OCI-LY1 (cell line): Measurements from ENCODE around the gene HM13.

Experiments used
- H2AFZ ChIP-seq: fragments of 200-600 bp; sonication (generic), shearing (Covaris generic); 2 replicates; pipeline ENCODE4 v1.6.0; 2014; ENCODE audit warnings: antibody characterized with exemption, mild to moderate bottlenecking, low read length
- H3F3A ChIP-seq: fragments of 200-600 bp; sonication (generic), shearing (Covaris generic); 2 replicates; pipeline ENCODE4 v1.6.0; 2014; ENCODE audit warnings: mild to moderate bottlenecking, antibody characterized with exemption, low read length, moderate library complexity; ENCODE audit not compliant: insufficient read depth
- H3K27ac ChIP-seq: fragments of 200-600 bp; sonication (generic); 2 replicates; pipeline ENCODE4 v1.5.1; 2014; ENCODE audit warnings: low read length, mixed run types, mild to moderate bottlenecking, low read depth; ENCODE audit not compliant: poor library complexity, severe bottlenecking
- H3K27me3 ChIP-seq: fragments of 200-600 bp; sonication (generic); 2 replicates; pipeline ENCODE4 v1.6.0; 2014; ENCODE audit warnings: antibody characterized with exemption, mild to moderate bottlenecking, low read length, moderate library complexity; ENCODE audit not compliant: insufficient read depth
- H3K36me3 ChIP-seq: fragments of 200-600 bp; sonication (generic); 2 replicates; pipeline ENCODE4 v1.6.1; 2014; ENCODE audit warnings: mild to moderate bottlenecking, antibody characterized with exemption, low read length, moderate library complexity, mixed read lengths; ENCODE audit not compliant: insufficient read depth
- H3K4me1 ChIP-seq: fragments of 200-600 bp; sonication (generic); 2 replicates; pipeline ENCODE4 v1.5.1; 2014; ENCODE audit warnings: mild to moderate bottlenecking, low read length, moderate library complexity; ENCODE audit not compliant: insufficient read depth, severe bottlenecking
- H3K4me2 ChIP-seq: fragments of 200-600 bp; sonication (generic), shearing (Covaris generic); 2 replicates; pipeline ENCODE4 v1.6.1; 2014; ENCODE audit warnings: low read length
- H3K4me3 ChIP-seq: fragments of 200-600 bp; sonication (generic); 2 replicates; pipeline ENCODE4 v1.5.1; 2014; ENCODE audit warnings: low read length, low read depth, mild to moderate bottlenecking, mixed read lengths; ENCODE audit not compliant: poor library complexity, severe bottlenecking
- H3K79me2 ChIP-seq: fragments of 200-600 bp; shearing (Covaris generic); 2 replicates; pipeline ENCODE4 v1.6.1; 2016; ENCODE audit warnings: mixed run types, low read length, mixed read lengths; ENCODE audit not compliant: insufficient read depth
- H3K9ac ChIP-seq: fragments of 200-600 bp; sonication (generic), shearing (Covaris generic); 2 replicates; pipeline ENCODE4 v1.6.1; 2014; ENCODE audit warnings: mild to moderate bottlenecking, low read length, mixed read lengths
- H3K9me2 ChIP-seq: fragments of 200-600 bp; sonication (generic), shearing (Covaris generic); 2 replicates; pipeline ENCODE4 v1.6.1; 2014; ENCODE audit warnings: low read depth, mild to moderate bottlenecking, low read length, mixed read lengths
- H3K9me3 ChIP-seq: fragments of 200-600 bp; shearing (Covaris generic); 2 replicates; pipeline ENCODE4 v1.6.1; 2014; ENCODE audit warnings: low read length, mixed read lengths
- H4K20me1 ChIP-seq: fragments of 200-600 bp; sonication (generic), shearing (Covaris generic); 2 replicates; pipeline ENCODE4 v1.6.0; 2016; ENCODE audit warnings: mild to moderate bottlenecking, low read length; ENCODE audit not compliant: insufficient read depth
- CTCF ChIP-seq: fragments of 200-600 bp; sonication (generic), shearing (Covaris generic); IDR thresholded peaks from 2 replicates; pipeline ENCODE4 v1.5.1; 2017; ENCODE audit warnings: mild to moderate bottlenecking, antibody characterized with exemption, low read length, moderate library complexity, mixed read lengths
- EZH2 ChIP-seq: fragments of 200-600 bp; sonication (generic), shearing (Covaris generic); IDR thresholded peaks from 2 replicates; pipeline ENCODE4 v1.8.0; 2017; ENCODE audit warnings: borderline replicate concordance, mixed run types, mild to moderate bottlenecking, antibody characterized with exemption, low read length, moderate library complexity, mixed read lengths

Gene HM13

DNA sequence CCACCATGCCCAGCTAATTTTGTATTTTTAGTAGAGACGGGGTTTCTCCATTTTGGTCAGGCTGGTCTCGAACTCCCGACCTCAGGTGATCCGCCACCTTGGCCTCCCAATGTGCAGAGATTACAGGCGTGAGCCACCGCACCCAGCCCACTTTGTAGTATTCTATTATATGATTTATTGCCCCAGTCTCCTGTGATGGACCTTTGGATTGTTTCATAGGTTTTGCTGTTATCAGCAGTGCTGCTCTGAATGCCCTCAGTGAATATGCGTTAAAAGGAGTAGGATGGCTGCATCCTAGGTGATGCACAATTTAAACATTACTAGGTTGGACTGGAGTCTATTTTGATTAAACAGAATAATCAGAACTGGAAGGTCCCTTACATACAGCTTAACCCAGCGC, 101.2 kb downstream of the HM13 start:
- H3K4me3 ChIP-seq, result no peak overlapping the region
- H3K9ac ChIP-seq, result no peak overlapping the region
- H2AFZ ChIP-seq, result no peak overlapping the region
- no peak for TF ChIP-seq CTCF
- TF ChIP-seq EZH2, result no peak
- H3K27ac ChIP-seq, result no peak overlapping the region
- H3K9me3 ChIP-seq, result no peaks in the 10 kb centered on the region
- no peaks in the 10 kb centered on the region for H3K27me3 ChIP-seq
- no peaks in the 10 kb centered on the region for H3K9me2 ChIP-seq
- no peaks in the 10 kb centered on the region for H3F3A ChIP-seq
- H3K4me2 ChIP-seq, result no peak overlapping the region
- no peaks in the 10 kb centered on the region for H3K79me2 ChIP-seq
- no peaks in the 10 kb centered on the region for H4K20me1 ChIP-seq
- H3K4me1 ChIP-seq, result peaks cover 4% of the 10 kb centered on the region
- H3K36me3 ChIP-seq, result no peaks in the 10 kb centered on the region

- no peaks in the 10 kb centered on the region for H3K27me3 ChIP-seq
- H3K4me2 ChIP-seq, result no peak overlapping the region
- H3F3A ChIP-seq, result no peaks in the 10 kb centered on the region
- no peaks in the 10 kb centered on the region for H3K36me3 ChIP-seq
- H3K4me1 ChIP-seq, result peaks cover 1% of the 10 kb centered on the region
- H2AFZ ChIP-seq, result no peak overlapping the region
- no peaks in the 10 kb centered on the region for H4K20me1 ChIP-seq
- no peak overlapping the region for H3K4me3 ChIP-seq
- TF ChIP-seq EZH2 (no peak), CTCF (no peak)
- H3K9me2 ChIP-seq, result no peaks in the 10 kb centered on the region
- H3K27ac ChIP-seq, result no peak overlapping the region
- H3K9me3 ChIP-seq, result no peaks in the 10 kb centered on the region
- no peaks in the 10 kb centered on the region for H3K79me2 ChIP-seq
- H3K9ac ChIP-seq, result no peak overlapping the region
These were observed 103.3 kb downstream of the HM13 start for GRCh38 chr20:31617432-31618104.
